ENCODE data around the gene DNASE1.

DNA sequence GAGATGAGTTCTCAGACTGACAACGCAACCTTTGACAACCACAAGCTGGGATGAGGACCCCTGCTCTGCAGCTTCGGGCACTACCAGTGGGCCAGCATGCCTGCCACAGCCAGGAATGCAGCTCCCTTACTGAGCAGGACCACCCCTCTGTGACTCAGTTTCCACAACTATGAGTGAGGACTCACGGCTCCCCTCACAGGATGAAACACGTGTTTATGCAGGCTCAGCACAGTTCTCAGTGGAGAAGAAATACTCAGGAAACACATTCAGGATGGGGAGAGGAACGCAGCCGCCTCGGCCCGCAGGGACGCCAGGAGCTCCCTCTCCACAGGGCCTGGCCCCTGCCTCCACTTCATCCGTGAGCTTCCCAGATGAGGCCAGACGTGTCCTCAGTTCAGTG, 14.1 kb downstream of the DNASE1 start:
- TF ChIP-seq CTCF (IDR thresholded peaks at IDR 0.05) (no peak), POLR2AphosphoS5 (IDR thresholded peaks at IDR 0.05) (no peak), POLR2A (IDR thresholded peaks at IDR 0.05) (no peak), EP300 (IDR thresholded peaks at IDR 0.05) (no peak)

All from stomach (tissue), 4 donors.